MCF 10A (cell line): ENCODE data around the gene LPCAT3. TPM values are rescaled to one million over a fixed set of nuclear protein-coding genes. Genes with fewer than 3 reads are reported as not detected.

ENCODE experiments used
- BruUV-seq: library from RNA; stranded (reverse); fragments of 400-500 nt; replicated peaks from 2 replicates; lab custom pipeline; 2021; lab: Mats Ljungman, UMichigan
- CTCF ChIA-PET: fragments of 300-600 bp; sonication (Branson Sonifier 250); formaldehyde crosslinking; extraction: SDS; loops from one replicate; lab custom pipeline; 2021; ENCODE audit warnings: antibody characterized with exemption, inconsistent platforms; lab: Yijun Ruan, JAX
- POLR2A ChIA-PET: fragments of 300-600, 350-650 bp; sonication (Branson Sonifier 250); formaldehyde crosslinking; extraction: SDS; loops from one replicate; lab custom pipeline; 2020; ENCODE audit warnings: antibody characterized with exemption, inconsistent platforms; lab: Yijun Ruan, JAX
- DNase-seq: peaks from one replicate; pipeline ENCODE4 v3.0.0-alpha.2; 2018; ENCODE audit not compliant: unreplicated experiment
- H3K27ac Mint-ChIP-seq: one replicate; pipeline ENCODE4 v1.8.0; 2022; ENCODE audit warnings: mild to moderate bottlenecking, low read depth, mixed read lengths; ENCODE audit not compliant: unreplicated experiment
- H3K27me3 Mint-ChIP-seq: one replicate; pipeline ENCODE4 v1.8.0; 2022; ENCODE audit warnings: mixed read lengths; ENCODE audit not compliant: insufficient read depth, unreplicated experiment
- H3K36me3 Mint-ChIP-seq: one replicate; pipeline ENCODE4 v1.8.0; 2022; ENCODE audit warnings: mild to moderate bottlenecking, moderate library complexity, mixed read lengths; ENCODE audit not compliant: insufficient read depth, unreplicated experiment
- H3K4me1 Mint-ChIP-seq: one replicate; pipeline ENCODE4 v1.8.0; 2022; ENCODE audit warnings: mixed read lengths; ENCODE audit not compliant: insufficient read depth, unreplicated experiment
- H3K4me3 Mint-ChIP-seq: one replicate; pipeline ENCODE4 v1.8.0; 2022; ENCODE audit warnings: mild to moderate bottlenecking, moderate library complexity, mixed read lengths; ENCODE audit not compliant: unreplicated experiment
- H3K9me3 Mint-ChIP-seq: one replicate; pipeline ENCODE4 v1.8.0; 2022; ENCODE audit warnings: mixed read lengths; ENCODE audit not compliant: unreplicated experiment
- intact Hi-C: fragments of 100-400 bp; cut with micrococcal nuclease; formaldehyde crosslinking; loops from 2 replicates; pipeline ENCODE4 v1.14.1; 2022
- total RNA-seq: library from RNA; stranded (reverse); gene quantifications from 2 replicates; pipeline ENCODE4 v1.2.3, GENCODE V29; 2022
- TF ChIP-seq, protein P1 (sequence below): fragments of 200-600 bp; IDR thresholded peaks from one replicate; pipeline ENCODE4 v1.8.0; 2022; ENCODE audit warnings: antibody characterized with exemption, mild to moderate bottlenecking; ENCODE audit not compliant: unreplicated experiment

The LPCAT3 gene
- total RNA-seq, 1 experiment from 2014 or later, result 14.4 TPM

DNA sequence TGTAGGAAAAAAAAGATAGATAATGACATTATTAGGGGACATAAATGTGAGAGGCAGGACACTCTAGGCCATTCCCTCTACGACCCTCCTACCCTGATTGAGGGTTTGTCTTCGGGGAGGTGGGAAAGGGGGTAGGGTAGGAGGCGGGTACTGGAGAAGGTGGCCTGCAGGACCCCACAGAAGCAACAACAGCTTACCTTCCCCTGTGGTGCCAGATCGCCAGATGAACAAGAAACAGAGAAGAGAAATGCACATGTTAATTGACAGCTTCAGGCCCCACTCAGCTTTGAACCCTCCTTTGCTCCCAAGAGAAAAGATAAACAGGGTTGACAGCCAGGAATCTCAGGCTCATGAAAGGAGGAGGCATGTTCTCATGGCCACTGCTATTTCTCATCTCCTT is 52.6 kb downstream of the LPCAT3 start:
- no peaks in the 10 kb centered on the region for H3K9me3 Mint-ChIP-seq
- CTCF ChIA-PET, result interaction anchor here (0.6 to 6.3 kb wide), 9 partner anchors 15 to 320 kb away, joined by 3 to 36 read pairs (median 4); partner anchors contain the start of genes C12orf57, C1RL, PTPN6 and RNU7-1
- no peak overlapping the region for H3K4me3 Mint-ChIP-seq

DNA sequence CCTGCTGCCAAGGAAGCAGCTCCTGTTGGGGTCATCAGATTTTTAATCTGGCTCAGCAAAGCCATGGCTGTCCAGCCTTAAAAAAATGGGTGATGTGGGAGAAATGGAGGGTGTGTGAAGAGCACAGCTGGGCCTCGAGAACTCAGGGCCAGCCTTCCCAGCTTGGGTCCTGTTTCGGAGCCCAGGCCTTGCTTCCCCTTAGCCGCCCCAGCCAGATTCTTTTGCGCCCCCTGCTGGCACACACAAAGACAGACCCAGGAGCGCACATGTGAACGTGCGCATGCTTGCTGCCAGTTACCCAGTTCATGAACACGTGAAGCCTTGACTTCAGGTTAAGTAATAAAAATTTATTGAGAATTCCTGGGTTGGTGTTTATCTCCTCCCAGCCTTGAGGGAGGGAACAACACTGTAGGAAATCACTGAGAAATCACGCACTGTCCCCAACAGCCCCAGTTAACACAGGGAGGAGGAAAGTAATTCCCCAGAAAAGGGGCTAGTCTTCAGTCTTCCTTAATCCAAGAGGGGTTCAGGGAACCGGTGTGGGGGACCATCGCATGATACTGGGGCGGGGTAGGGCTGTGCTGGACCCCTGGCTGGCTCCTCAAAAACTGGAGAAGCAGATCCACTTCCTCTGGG is 53.1 kb downstream of the LPCAT3 start:
- peak overlapping the region; percentile 94 for H3K27ac Mint-ChIP-seq
- H3K4me1 Mint-ChIP-seq, result peaks cover 63% of the 10 kb centered on the region
- H3K4me3 Mint-ChIP-seq, result peak overlapping the region; percentile 87
- intact Hi-C loops, result loop anchor here (1.0 to 2.0 kb wide), 3 partner anchors 21 to 78 kb away; partner anchors contain the start of gene C12orf57
- DNase-seq, result peak; percentile 92
- ChIA-PET POLR2A (interaction anchor here (0.6 to 7.0 kb wide), 16 partner anchors 10 to 276 kb away, joined by 3 to 495 read pairs (median 6); partner anchors contain the start of genes ATN1, C12orf57, C1RL and LPCAT3), CTCF (interaction anchor here (0.6 to 6.4 kb wide), 29 partner anchors 8 to 230 kb away, joined by 3 to 160 read pairs (median 3); partner anchors contain the start of genes C12orf57, C1RL, LPCAT3 and MLF2)
- BruUV-seq, result no TSS peak
- H3K36me3 Mint-ChIP-seq, result peaks cover 62% of the 10 kb centered on the region
- no peaks in the 10 kb centered on the region for H3K9me3 Mint-ChIP-seq
- H3K27me3 Mint-ChIP-seq, result no peaks in the 10 kb centered on the region
- TF ChIP-seq, protein P1, sequence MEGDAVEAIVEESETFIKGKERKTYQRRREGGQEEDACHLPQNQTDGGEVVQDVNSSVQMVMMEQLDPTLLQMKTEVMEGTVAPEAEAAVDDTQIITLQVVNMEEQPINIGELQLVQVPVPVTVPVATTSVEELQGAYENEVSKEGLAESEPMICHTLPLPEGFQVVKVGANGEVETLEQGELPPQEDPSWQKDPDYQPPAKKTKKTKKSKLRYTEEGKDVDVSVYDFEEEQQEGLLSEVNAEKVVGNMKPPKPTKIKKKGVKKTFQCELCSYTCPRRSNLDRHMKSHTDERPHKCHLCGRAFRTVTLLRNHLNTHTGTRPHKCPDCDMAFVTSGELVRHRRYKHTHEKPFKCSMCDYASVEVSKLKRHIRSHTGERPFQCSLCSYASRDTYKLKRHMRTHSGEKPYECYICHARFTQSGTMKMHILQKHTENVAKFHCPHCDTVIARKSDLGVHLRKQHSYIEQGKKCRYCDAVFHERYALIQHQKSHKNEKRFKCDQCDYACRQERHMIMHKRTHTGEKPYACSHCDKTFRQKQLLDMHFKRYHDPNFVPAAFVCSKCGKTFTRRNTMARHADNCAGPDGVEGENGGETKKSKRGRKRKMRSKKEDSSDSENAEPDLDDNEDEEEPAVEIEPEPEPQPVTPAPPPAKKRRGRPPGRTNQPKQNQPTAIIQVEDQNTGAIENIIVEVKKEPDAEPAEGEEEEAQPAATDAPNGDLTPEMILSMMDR, result peak; percentile 82

More for the DNA sequence above, 52.6 kb downstream of the LPCAT3 start:
- Mint-ChIP-seq H3K27me3 (no peaks in the 10 kb centered on the region), H3K4me1 (peaks cover 59% of the 10 kb centered on the region), H3K36me3 (peaks cover 64% of the 10 kb centered on the region), H3K27ac (no peak overlapping the region)
- TF ChIP-seq, protein P1, result no peak
- POLR2A ChIA-PET, result interaction anchor here (0.9 to 7.0 kb wide), 6 partner anchors 21 to 142 kb away, joined by 3 to 495 read pairs (median 28); partner anchors contain the start of genes ATN1, C12orf57, C1RL and LPCAT3
- no TSS peak for BruUV-seq
- DNase-seq, result no peak
- intact Hi-C loops, result loop anchor here (1.0 to 2.0 kb wide), 3 partner anchors 21 to 77 kb away; partner anchors contain the start of gene C12orf57

DNA sequence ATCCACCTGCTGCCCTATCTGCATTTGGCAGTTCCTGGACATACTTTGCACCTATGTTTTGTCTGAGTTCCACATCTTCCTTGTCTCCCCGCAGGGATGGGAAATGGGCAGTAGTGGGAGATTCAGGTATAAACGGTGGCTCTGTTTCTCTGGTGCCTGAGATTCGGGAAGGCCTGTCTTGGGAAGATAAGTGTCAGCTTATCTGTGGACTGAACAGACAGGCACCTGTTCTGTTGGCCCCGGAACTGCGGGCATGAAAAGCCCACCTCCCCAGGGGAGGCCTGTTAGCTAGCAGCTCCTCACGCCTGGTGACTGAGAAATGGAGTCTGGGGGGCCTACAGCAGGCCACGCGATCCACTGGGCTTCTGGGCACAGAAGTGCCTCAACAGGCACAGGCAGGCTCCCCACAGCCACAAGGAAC is 53.7 kb downstream of the LPCAT3 start:
- TF ChIP-seq, protein P1, result no peak
- peaks cover 62% of the 10 kb centered on the region for H3K36me3 Mint-ChIP-seq
- intact Hi-C loops, result loop anchor here (1.0 to 5.0 kb wide), 4 partner anchors 20 to 143 kb away; partner anchors contain the start of genes C12orf57 and C1RL
- BruUV-seq, result no TSS peak
- DNase-seq, result no peak
- H3K27ac Mint-ChIP-seq, result peak overlapping the region; percentile 94
- H3K27me3 Mint-ChIP-seq, result no peaks in the 10 kb centered on the region
- H3K4me1 Mint-ChIP-seq, result peaks cover 63% of the 10 kb centered on the region
- H3K9me3 Mint-ChIP-seq, result no peaks in the 10 kb centered on the region
- H3K4me3 Mint-ChIP-seq, result peak overlapping the region; percentile 87
- ChIA-PET POLR2A (interaction anchor here (0.6 to 7.0 kb wide), 23 partner anchors 10 to 275 kb away, joined by 3 to 495 read pairs (median 6); partner anchors contain the start of genes ATN1, C12orf57, C1RL and C1S), CTCF (interaction anchor here (0.6 to 6.4 kb wide), 33 partner anchors 9 to 230 kb away, joined by 3 to 160 read pairs (median 3); partner anchors contain the start of genes C12orf57, C1RL, LPCAT3 and MLF2)
